Measurements from ENCODE around the gene RRBP1. TPM values are rescaled to one million over a fixed set of nuclear protein-coding genes. Genes with fewer than 3 reads are reported as not detected.

Gene RRBP1
- polyA plus RNA-seq, 2 donors = 49.0 to 54.5 TPM

GRCh38 chr20:17678295-17678694, 3.7 kb downstream of the RRBP1 start:
- Histone ChIP-seq H3K27ac (ENCODE audit: low read depth in 2 of 2, low read length in 1 of 2) (no peak overlapping the region), H3K4me1 (ENCODE audit: control insufficient read depth in 2 of 2, insufficient read depth in 2 of 2, low read length in 1 of 2) (peaks cover 4 to 13% of the 10 kb centered on the region in 2 donors), H3K27me3 (ENCODE audit: control insufficient read depth in 1 of 2, insufficient read depth in 2 of 2, low read length in 2 of 2) (no peaks in the 10 kb centered on the region), H3K4me3 (ENCODE audit: low read depth in 1 of 2, low read length in 2 of 2) (no peak overlapping the region), H3K36me3 (ENCODE audit: control insufficient read depth in 2 of 2, insufficient read depth in 2 of 2, low read length in 1 of 2) (peaks cover 0 to 5% of the 10 kb centered on the region in 2 donors), H3K9me3 (ENCODE audit: control insufficient read depth in 2 of 2, insufficient read depth in 1 of 2, low read depth in 1 of 2, low read length in 1 of 2) (no peaks in the 10 kb centered on the region)
- 81 to 88% methylated on average over 2 of the region's 2 CpGs for WGBS, 2 donors

- Histone ChIP-seq H3K27ac (ENCODE audit: low read depth in 2 of 2, low read length in 1 of 2) (no peak overlapping the region), H3K36me3 (ENCODE audit: control insufficient read depth in 2 of 2, insufficient read depth in 2 of 2, low read length in 1 of 2) (peaks cover 0 to 5% of the 10 kb centered on the region in 2 donors), H3K9me3 (ENCODE audit: control insufficient read depth in 2 of 2, insufficient read depth in 1 of 2, low read depth in 1 of 2, low read length in 1 of 2) (no peaks in the 10 kb centered on the region), H3K4me3 (ENCODE audit: low read depth in 1 of 2, low read length in 2 of 2) (no peak overlapping the region), H3K4me1 (ENCODE audit: control insufficient read depth in 2 of 2, insufficient read depth in 2 of 2, low read length in 1 of 2) (peaks cover 4 to 10% of the 10 kb centered on the region in 2 donors), H3K27me3 (ENCODE audit: control insufficient read depth in 1 of 2, insufficient read depth in 2 of 2, low read length in 2 of 2) (no peaks in the 10 kb centered on the region)
- WGBS, 2 donors = 72 to 84% methylated on average over 2 of the region's 2 CpGs
These were observed 5.1 kb downstream of the RRBP1 start for GRCh38 chr20:17676942-17677341.

- Histone ChIP-seq H3K9me3 (ENCODE audit: control insufficient read depth in 2 of 2, insufficient read depth in 1 of 2, low read depth in 1 of 2, low read length in 1 of 2) (no peaks in the 10 kb centered on the region), H3K27ac (ENCODE audit: low read depth in 2 of 2, low read length in 1 of 2) (no peak overlapping the region), H3K4me1 (ENCODE audit: control insufficient read depth in 2 of 2, insufficient read depth in 2 of 2, low read length in 1 of 2) (peaks cover 4 to 10% of the 10 kb centered on the region in 2 donors), H3K4me3 (ENCODE audit: low read depth in 1 of 2, low read length in 2 of 2) (no peak overlapping the region), H3K27me3 (ENCODE audit: control insufficient read depth in 1 of 2, insufficient read depth in 2 of 2, low read length in 2 of 2) (no peaks in the 10 kb centered on the region), H3K36me3 (ENCODE audit: control insufficient read depth in 2 of 2, insufficient read depth in 2 of 2, low read length in 1 of 2) (peaks cover 0 to 5% of the 10 kb centered on the region in 2 donors)
- 88 to 89% methylated on average over 4 of the region's 4 CpGs for WGBS, 2 donors
These were observed 5.7 kb downstream of the RRBP1 start for GRCh38 chr20:17676378-17676759.

GRCh38 chr20:17675519-17676377, 6.3 kb downstream of the RRBP1 start:
- peaks cover 0 to 5% of the 10 kb centered on the region in 2 donors for H3K36me3 ChIP-seq (ENCODE audit: control insufficient read depth in 2 of 2, insufficient read depth in 2 of 2, low read length in 1 of 2)
- no peak overlapping the region for H3K4me3 ChIP-seq (ENCODE audit: low read depth in 1 of 2, low read length in 2 of 2)
- WGBS, 2 donors = 70 to 85% methylated on average over 13 of the region's 13 CpGs
- no peaks in the 10 kb centered on the region for H3K9me3 ChIP-seq (ENCODE audit: control insufficient read depth in 2 of 2, insufficient read depth in 1 of 2, low read depth in 1 of 2, low read length in 1 of 2)
- no peaks in the 10 kb centered on the region for H3K27me3 ChIP-seq (ENCODE audit: control insufficient read depth in 1 of 2, insufficient read depth in 2 of 2, low read length in 2 of 2)
- H3K27ac ChIP-seq (ENCODE audit: low read depth in 2 of 2, low read length in 1 of 2) = no peak overlapping the region
- peaks cover 4 to 10% of the 10 kb centered on the region in 2 donors for H3K4me1 ChIP-seq (ENCODE audit: control insufficient read depth in 2 of 2, insufficient read depth in 2 of 2, low read length in 1 of 2)

- Histone ChIP-seq H3K9me3 (ENCODE audit: control insufficient read depth in 2 of 2, insufficient read depth in 1 of 2, low read depth in 1 of 2, low read length in 1 of 2) (no peaks in the 10 kb centered on the region), H3K27me3 (ENCODE audit: control insufficient read depth in 1 of 2, insufficient read depth in 2 of 2, low read length in 2 of 2) (no peaks in the 10 kb centered on the region), H3K4me1 (ENCODE audit: control insufficient read depth in 2 of 2, insufficient read depth in 2 of 2, low read length in 1 of 2) (peaks cover 4 to 7% of the 10 kb centered on the region in 2 donors), H3K27ac (ENCODE audit: low read depth in 2 of 2, low read length in 1 of 2) (no peak overlapping the region), H3K36me3 (ENCODE audit: control insufficient read depth in 2 of 2, insufficient read depth in 2 of 2, low read length in 1 of 2) (peaks cover 0 to 5% of the 10 kb centered on the region in 2 donors), H3K4me3 (ENCODE audit: low read depth in 1 of 2, low read length in 2 of 2) (no peak overlapping the region)
- WGBS, 2 donors = 60 to 74% methylated on average over 9 of the region's 9 CpGs
These were observed 7.1 kb downstream of the RRBP1 start for GRCh38 chr20:17674722-17675518.

GRCh38 chr20:17673084-17673483, 9.0 kb downstream of the RRBP1 start:
- peaks cover 4 to 7% of the 10 kb centered on the region in 2 donors for H3K4me1 ChIP-seq (ENCODE audit: control insufficient read depth in 2 of 2, insufficient read depth in 2 of 2, low read length in 1 of 2)
- H3K4me3 ChIP-seq (ENCODE audit: low read depth in 1 of 2, low read length in 2 of 2) = no peak overlapping the region
- 76 to 90% methylated on average over 7 of the region's 7 CpGs for WGBS, 2 donors
- peaks cover 0 to 5% of the 10 kb centered on the region in 2 donors for H3K36me3 ChIP-seq (ENCODE audit: control insufficient read depth in 2 of 2, insufficient read depth in 2 of 2, low read length in 1 of 2)
- H3K27me3 ChIP-seq (ENCODE audit: control insufficient read depth in 1 of 2, insufficient read depth in 2 of 2, low read length in 2 of 2) = no peaks in the 10 kb centered on the region
- H3K27ac ChIP-seq (ENCODE audit: low read depth in 2 of 2, low read length in 1 of 2) = no peak overlapping the region
- no peaks in the 10 kb centered on the region for H3K9me3 ChIP-seq (ENCODE audit: control insufficient read depth in 2 of 2, insufficient read depth in 1 of 2, low read depth in 1 of 2, low read length in 1 of 2)

GRCh38 chr20:17671565-17671964, 10.5 kb downstream of the RRBP1 start:
- no peak overlapping the region for H3K4me3 ChIP-seq (ENCODE audit: low read depth in 1 of 2, low read length in 2 of 2)
- peaks cover 0 to 5% of the 10 kb centered on the region in 2 donors for H3K36me3 ChIP-seq (ENCODE audit: control insufficient read depth in 2 of 2, insufficient read depth in 2 of 2, low read length in 1 of 2)
- WGBS, 2 donors = 73 to 79% methylated on average over 4 of the region's 4 CpGs
- no peaks in the 10 kb centered on the region for H3K27me3 ChIP-seq (ENCODE audit: control insufficient read depth in 1 of 2, insufficient read depth in 2 of 2, low read length in 2 of 2)
- H3K9me3 ChIP-seq (ENCODE audit: control insufficient read depth in 2 of 2, insufficient read depth in 1 of 2, low read depth in 1 of 2, low read length in 1 of 2) = no peaks in the 10 kb centered on the region
- no peak overlapping the region for H3K27ac ChIP-seq (ENCODE audit: low read depth in 2 of 2, low read length in 1 of 2)
- H3K4me1 ChIP-seq (ENCODE audit: control insufficient read depth in 2 of 2, insufficient read depth in 2 of 2, low read length in 1 of 2) = peaks cover 4 to 7% of the 10 kb centered on the region in 2 donors

- Histone ChIP-seq H3K27ac (ENCODE audit: low read depth in 2 of 2, low read length in 1 of 2) (no peak overlapping the region), H3K4me3 (ENCODE audit: low read depth in 1 of 2, low read length in 2 of 2) (no peak overlapping the region), H3K4me1 (ENCODE audit: control insufficient read depth in 2 of 2, insufficient read depth in 2 of 2, low read length in 1 of 2) (peaks cover 4 to 7% of the 10 kb centered on the region in 2 donors), H3K27me3 (ENCODE audit: control insufficient read depth in 1 of 2, insufficient read depth in 2 of 2, low read length in 2 of 2) (no peaks in the 10 kb centered on the region), H3K9me3 (ENCODE audit: control insufficient read depth in 2 of 2, insufficient read depth in 1 of 2, low read depth in 1 of 2, low read length in 1 of 2) (no peaks in the 10 kb centered on the region), H3K36me3 (ENCODE audit: control insufficient read depth in 2 of 2, insufficient read depth in 2 of 2, low read length in 1 of 2) (peaks cover 0 to 3% of the 10 kb centered on the region in 2 donors)
- WGBS, 2 donors = 81 to 90% methylated on average over 1 of the region's 1 CpG
These were observed 11.0 kb downstream of the RRBP1 start for GRCh38 chr20:17671011-17671410.

- no peaks in the 10 kb centered on the region for H3K36me3 ChIP-seq (ENCODE audit: control insufficient read depth in 2 of 2, insufficient read depth in 2 of 2, low read length in 1 of 2)
- no peaks in the 10 kb centered on the region for H3K4me1 ChIP-seq (ENCODE audit: control insufficient read depth in 2 of 2, insufficient read depth in 2 of 2, low read length in 1 of 2)
- no peaks in the 10 kb centered on the region for H3K9me3 ChIP-seq (ENCODE audit: control insufficient read depth in 2 of 2, insufficient read depth in 1 of 2, low read depth in 1 of 2, low read length in 1 of 2)
- H3K27me3 ChIP-seq (ENCODE audit: control insufficient read depth in 1 of 2, insufficient read depth in 2 of 2, low read length in 2 of 2) = no peaks in the 10 kb centered on the region
- 78 to 86% methylated on average over 12 of the region's 12 CpGs for WGBS, 2 donors
- no peak overlapping the region for H3K27ac ChIP-seq (ENCODE audit: low read depth in 2 of 2, low read length in 1 of 2)
- H3K4me3 ChIP-seq (ENCODE audit: low read depth in 1 of 2, low read length in 2 of 2) = no peak overlapping the region
These were observed 12.6 kb downstream of the RRBP1 start for GRCh38 chr20:17669306-17669931.
